Measurements from ENCODE around the gene FBXO30. TPM values are rescaled to one million over a fixed set of nuclear protein-coding genes. Genes with fewer than 3 reads are reported as not detected.

Gene FBXO30
- total and polyA plus RNA-seq, 2 experiments from 2014 or later: 2.0 to 9.0 TPM

GRCh38 chr6:145755682-145756081 is 58.9 kb downstream of the FBXO30 start:
- Histone ChIP-seq H3K4me3 (no peak overlapping the region), H3K27ac (peak overlapping the region; percentile 58), H2AFZ (no peak overlapping the region), H3K4me1 (ENCODE audit: insufficient read depth) (no peaks in the 10 kb centered on the region), H3K36me3 (replicated peaks; ENCODE audit: insufficient read depth, low read depth) (no peaks in the 10 kb centered on the region), H3K4me2 (no peak overlapping the region), H4K20me1 (ENCODE audit: insufficient read depth, poor library complexity, severe bottlenecking) (no peaks in the 10 kb centered on the region), H3K79me2 (no peaks in the 10 kb centered on the region), H3K27me3 (no peaks in the 10 kb centered on the region), H3K9me3 (ENCODE audit: low read depth) (no peaks in the 10 kb centered on the region), H3K9me2 (replicated peaks; ENCODE audit: insufficient read depth) (no peaks in the 10 kb centered on the region)
- DNase-seq (ENCODE audit: low spot score): no peak
- TF ChIP-seq CTCF (IDR thresholded peaks at IDR 0.05; ENCODE audit: poor library complexity) (no peak), EZH2phosphoT487 (IDR thresholded peaks at IDR 0.05; ENCODE audit: low read depth, severe bottlenecking, unreplicated experiment) (no peak), EZH2 (IDR thresholded peaks at IDR 0.05; ENCODE audit: borderline replicate concordance) (no peak)

GRCh38 chr6:145752638-145753037 is 62.0 kb downstream of the FBXO30 start:
- H3K36me3 ChIP-seq (replicated peaks; ENCODE audit: insufficient read depth, low read depth): no peaks in the 10 kb centered on the region
- WGBS (ENCODE audit: low lambda C conversion rate, missing lambda C conversion rate): 82% methylated on average over 2 of the region's 2 CpGs

GRCh38 chr6:145749632-145750031 is 65.0 kb downstream of the FBXO30 start:
- Histone ChIP-seq H3K79me2 (no peaks in the 10 kb centered on the region), H3K9me2 (replicated peaks; ENCODE audit: insufficient read depth) (no peaks in the 10 kb centered on the region), H3K27me3 (no peaks in the 10 kb centered on the region), H3K9me3 (ENCODE audit: low read depth) (no peaks in the 10 kb centered on the region), H3K4me2 (peak overlapping the region; percentile 13), H4K20me1 (ENCODE audit: insufficient read depth, poor library complexity, severe bottlenecking) (no peaks in the 10 kb centered on the region), H2AFZ (no peak overlapping the region), H3K4me3 (no peak overlapping the region), H3K27ac (no peak overlapping the region), H3K36me3 (replicated peaks; ENCODE audit: insufficient read depth, low read depth) (no peaks in the 10 kb centered on the region), H3K4me1 (ENCODE audit: insufficient read depth) (no peaks in the 10 kb centered on the region)
- WGBS (ENCODE audit: low lambda C conversion rate, missing lambda C conversion rate): 85% methylated on average over 1 of the region's 1 CpG
- TF ChIP-seq CTCF (IDR thresholded peaks at IDR 0.05; ENCODE audit: poor library complexity): no peak
- TF ChIP-seq EZH2phosphoT487 (IDR thresholded peaks at IDR 0.05; ENCODE audit: low read depth, severe bottlenecking, unreplicated experiment): no peak
- TF ChIP-seq EZH2 (IDR thresholded peaks at IDR 0.05; ENCODE audit: borderline replicate concordance): no peak
- peak; percentile 48 for DNase-seq (ENCODE audit: low spot score)

More at GRCh38 chr6:145752638-145753037, 62.0 kb downstream of the FBXO30 start:
- DNase-seq (ENCODE audit: low spot score): no peak
- no peaks in the 10 kb centered on the region for H3K79me2 ChIP-seq
- H3K4me2 ChIP-seq: no peak overlapping the region
- no peaks in the 10 kb centered on the region for H3K27me3 ChIP-seq
- TF ChIP-seq EZH2 (IDR thresholded peaks at IDR 0.05; ENCODE audit: borderline replicate concordance): no peak
- no peak for TF ChIP-seq CTCF (IDR thresholded peaks at IDR 0.05; ENCODE audit: poor library complexity)
- no peak for TF ChIP-seq EZH2phosphoT487 (IDR thresholded peaks at IDR 0.05; ENCODE audit: low read depth, severe bottlenecking, unreplicated experiment)
- H3K9me3 ChIP-seq (ENCODE audit: low read depth): no peaks in the 10 kb centered on the region
- no peak overlapping the region for H3K27ac ChIP-seq
- H3K4me3 ChIP-seq: no peak overlapping the region
- H3K9me2 ChIP-seq (replicated peaks; ENCODE audit: insufficient read depth): no peaks in the 10 kb centered on the region
- no peaks in the 10 kb centered on the region for H4K20me1 ChIP-seq (ENCODE audit: insufficient read depth, poor library complexity, severe bottlenecking)
- no peaks in the 10 kb centered on the region for H3K4me1 ChIP-seq (ENCODE audit: insufficient read depth)
- H2AFZ ChIP-seq: no peak overlapping the region

- Histone ChIP-seq H3K4me2 (no peak overlapping the region), H3K36me3 (replicated peaks; ENCODE audit: insufficient read depth, low read depth) (no peaks in the 10 kb centered on the region), H3K79me2 (no peaks in the 10 kb centered on the region), H3K4me3 (no peak overlapping the region), H3K9me3 (ENCODE audit: low read depth) (no peaks in the 10 kb centered on the region), H3K4me1 (ENCODE audit: insufficient read depth) (no peaks in the 10 kb centered on the region), H2AFZ (no peak overlapping the region), H3K9me2 (replicated peaks; ENCODE audit: insufficient read depth) (no peaks in the 10 kb centered on the region), H4K20me1 (ENCODE audit: insufficient read depth, poor library complexity, severe bottlenecking) (no peaks in the 10 kb centered on the region), H3K27me3 (no peaks in the 10 kb centered on the region), H3K27ac (no peak overlapping the region)
- DNase-seq (ENCODE audit: low spot score): no peak
- TF ChIP-seq EZH2 (IDR thresholded peaks at IDR 0.05; ENCODE audit: borderline replicate concordance) (no peak), EZH2phosphoT487 (IDR thresholded peaks at IDR 0.05; ENCODE audit: low read depth, severe bottlenecking, unreplicated experiment) (no peak), CTCF (IDR thresholded peaks at IDR 0.05; ENCODE audit: poor library complexity) (no peak)
- 96% methylated on average over 1 of the region's 1 CpG for WGBS (ENCODE audit: low lambda C conversion rate, missing lambda C conversion rate)
Observed at GRCh38 chr6:145745861-145746260, 68.7 kb downstream of the FBXO30 start.
